HCT116 (cell line): Measurements from ENCODE around the gene CDKN2A. TPM values are rescaled to one million over a fixed set of nuclear protein-coding genes. Genes with fewer than 3 reads are reported as not detected.

Experiments
- ATAC-seq: fragments of 200-7000 bp; cut with Tn5 transposase; 2 replicates; pipeline ENCODE4 v1.9.1; 2020; ENCODE audit warnings: mild to moderate bottlenecking, moderate library complexity
- BruUV-seq: library from RNA; stranded (reverse); fragments of 400-500 nt; replicated peaks from 2 replicates; lab custom pipeline; 2021; lab: Mats Ljungman, UMichigan
- CTCF ChIA-PET: fragments of 300-600 bp; sonication (Branson Sonifier 250); formaldehyde crosslinking; loops from one replicate; lab custom pipeline; 2021; ENCODE audit warnings: antibody characterized with exemption; lab: Charles Lee
- POLR2A ChIA-PET: fragments of 300-600, 350-600 bp; sonication (Branson Sonifier 250); formaldehyde crosslinking; loops from one replicate; lab custom pipeline; 2021; ENCODE audit warnings: antibody characterized with exemption; lab: Charles Lee
- RAD21 ChIA-PET, 2 experiments: fragments of 300-600 bp; sonication (Branson Sonifier 250); formaldehyde crosslinking; loops; one replicate each; lab custom pipeline; 2023; ENCODE audit warnings: low total read pairs in 2 of 2; ENCODE audit not compliant: uncharacterized antibody in 2 of 2, unreplicated experiment in 2 of 2, low non-redundant PET in 1 of 2; lab: Charles Lee
- DNase-seq: peaks from one replicate; pipeline ENCODE4 v3.0.0-alpha.2; 2010; ENCODE audit warnings: low read depth, low spot score
- H2AFZ ChIP-seq: fragments of 200-600 bp; shearing (Covaris generic), sonication (generic); 2 replicates; pipeline ENCODE4 v1.6.1; 2017; ENCODE audit warnings: low read depth, mixed run types, mixed read lengths, antibody characterized with exemption, low read length; ENCODE audit not compliant: poor library complexity, severe bottlenecking
- H3K27ac ChIP-seq: 2 replicates; pipeline ENCODE4 v1.5.1; 2012; ENCODE audit warnings: low read depth, low read length
- H3K27me3 ChIP-seq: fragments of 200-600 bp; sonication (generic); 2 replicates; pipeline ENCODE4 v1.6.1; 2016; ENCODE audit warnings: mixed run types, low read length, mixed read lengths; ENCODE audit not compliant: insufficient read depth
- H3K36me3 ChIP-seq, 2 experiments: fragments of 200-500 bp in 1 of 2; fragments of 200-600 bp in 1 of 2; sonication (Bioruptor generic) in 1 of 2; sonication (generic) in 1 of 2; 2 replicates each; pipeline versions ENCODE4 v1.5.1 to v1.6.1; 2014 to 2016; ENCODE audit warnings: low read length in 2 of 2, inconsistent platforms in 1 of 2, mixed read lengths in 1 of 2, mixed run types in 1 of 2; ENCODE audit not compliant: insufficient read depth in 2 of 2, control insufficient read depth in 1 of 2
- H3K4me1 ChIP-seq, 2 experiments: fragments of 200-600 bp in 1 of 2; sonication (generic) in 1 of 2; 2 replicates each; pipeline versions ENCODE4 v1.5.1 to v1.6.1; 2012 to 2017; ENCODE audit warnings: low read length in 2 of 2, inconsistent platforms in 1 of 2, mild to moderate bottlenecking in 1 of 2, mixed read lengths in 1 of 2, mixed run types in 1 of 2, moderate library complexity in 1 of 2; ENCODE audit not compliant: insufficient read depth in 2 of 2, control insufficient read depth in 1 of 2
- H3K4me2 ChIP-seq: fragments of 200-600 bp; sonication (generic); 2 replicates; pipeline ENCODE4 v1.6.1; 2017; ENCODE audit warnings: mixed run types, low read length, mixed read lengths
- H3K4me3 ChIP-seq, 2 experiments: fragments of 200-600 bp in 1 of 2; sonication (generic) in 1 of 2; replicated peaks in 1 of 2; 2 replicates each; pipeline ENCODE4 v1.5.1; 2011 to 2016; ENCODE audit warnings: low read length in 2 of 2, control low read depth in 1 of 2, low read depth in 1 of 2, mild to moderate bottlenecking in 1 of 2, mixed read lengths in 1 of 2, mixed run types in 1 of 2
- H3K79me2 ChIP-seq: fragments of 200-600 bp; sonication (generic); 2 replicates; pipeline ENCODE4 v1.6.1; 2017; ENCODE audit warnings: mild to moderate bottlenecking, mixed run types, low read length, moderate library complexity, mixed read lengths; ENCODE audit not compliant: insufficient read depth
- H3K9ac ChIP-seq: fragments of 200-600 bp; sonication (generic); 2 replicates; pipeline ENCODE4 v1.6.1; 2016; ENCODE audit warnings: low read length, mixed read lengths
- H3K9me2 ChIP-seq: fragments of 200-600 bp; sonication (generic), shearing (Covaris generic); 2 replicates; pipeline ENCODE4 v1.6.1; 2017; ENCODE audit warnings: mixed run types, mild to moderate bottlenecking, moderate library complexity; ENCODE audit not compliant: insufficient read depth
- H3K9me3 ChIP-seq, 2 experiments: fragments of 200-500 bp in 1 of 2; fragments of 200-600 bp in 1 of 2; sonication (Bioruptor generic) in 1 of 2; sonication (generic) in 1 of 2; 2 replicates each; pipeline ENCODE4 v1.6.1; 2014 to 2017; ENCODE audit warnings: low read length in 2 of 2, mixed read lengths in 2 of 2, inconsistent platforms in 1 of 2, low read depth in 1 of 2, mild to moderate bottlenecking in 1 of 2, mixed run types in 1 of 2, moderate library complexity in 1 of 2; ENCODE audit not compliant: control insufficient read depth in 1 of 2, insufficient read depth in 1 of 2
- H4K20me1 ChIP-seq: fragments of 200-600 bp; sonication (generic), shearing (Covaris generic); 2 replicates; pipeline ENCODE4 v1.6.1; 2017; ENCODE audit warnings: mixed run types, mild to moderate bottlenecking, moderate library complexity; ENCODE audit not compliant: insufficient read depth
- CEBPB ChIP-seq: IDR thresholded peaks from 2 replicates; pipeline ENCODE4 v1.6.1; 2012; ENCODE audit warnings: low read depth
- CTCF ChIP-seq, 3 experiments: fragments of 200-600 bp in 1 of 3; sonication (generic) in 1 of 3; IDR thresholded peaks in 2 of 3; conservative IDR thresholded peaks in 1 of 3; 2 replicates each; pipeline ENCODE4 v1.5.1; 2012 to 2017; ENCODE audit warnings: low read depth in 2 of 3, low read length in 2 of 3, antibody characterized with exemption in 1 of 3, borderline replicate concordance in 1 of 3, control low read depth in 1 of 3, mild to moderate bottlenecking in 1 of 3, mixed read lengths in 1 of 3, mixed run types in 1 of 3, moderate library complexity in 1 of 3; ENCODE audit not compliant: insufficient read depth in 1 of 3
- ELF1 ChIP-seq: IDR thresholded peaks from 2 replicates; pipeline ENCODE4 v1.6.1; 2012; ENCODE audit warnings: low read depth, borderline replicate concordance
- EZH2phosphoT487 ChIP-seq: fragments of 200-600 bp; IDR thresholded peaks from 2 replicates; pipeline ENCODE4 v1.6.1; 2018; ENCODE audit warnings: antibody characterized with exemption, borderline replicate concordance
- FOSL1 ChIP-seq: IDR thresholded peaks from 2 replicates; pipeline ENCODE4 v1.6.1; 2012; ENCODE audit warnings: low read depth
- JUND ChIP-seq: IDR thresholded peaks from 2 replicates; pipeline ENCODE4 v1.6.1; 2012
- MAX ChIP-seq: IDR thresholded peaks from 2 replicates; pipeline ENCODE4 v1.6.1; 2012
- POLR2A ChIP-seq: IDR thresholded peaks from 2 replicates; pipeline ENCODE4 v1.7.0; 2011; ENCODE audit warnings: borderline replicate concordance; ENCODE audit not compliant: insufficient read depth, insufficient read length; ENCODE audit errors: extremely low read depth
- POLR2AphosphoS5 ChIP-seq: IDR thresholded peaks from 2 replicates; pipeline ENCODE4 v1.6.1; 2011; ENCODE audit warnings: mild to moderate bottlenecking, low read depth, low read length, moderate library complexity
- RAD21 ChIP-seq: IDR thresholded peaks from 2 replicates; pipeline ENCODE4 v1.6.1; 2012; ENCODE audit warnings: low read depth, mild to moderate bottlenecking
- REST ChIP-seq: IDR thresholded peaks from 2 replicates; pipeline ENCODE4 v1.6.1; 2012; ENCODE audit warnings: low read depth
- SIN3A ChIP-seq: IDR thresholded peaks from 2 replicates; pipeline ENCODE4 v1.6.1; 2012; ENCODE audit warnings: low read depth
- SP1 ChIP-seq: IDR thresholded peaks from 2 replicates; pipeline ENCODE4 v1.6.1; 2012; ENCODE audit warnings: low read depth
- SRF ChIP-seq: IDR thresholded peaks from 2 replicates; pipeline ENCODE4 v1.6.1; 2012; ENCODE audit warnings: low read depth
- TCF7L2 ChIP-seq: IDR thresholded peaks from 2 replicates; pipeline ENCODE4 v1.7.0; 2011; ENCODE audit warnings: borderline replicate concordance, inconsistent platforms; ENCODE audit not compliant: insufficient read depth, insufficient read length; ENCODE audit errors: extremely low read depth
- ZBTB33 ChIP-seq: IDR thresholded peaks from 2 replicates; pipeline ENCODE4 v1.6.1; 2011; ENCODE audit warnings: mild to moderate bottlenecking, low read length, moderate library complexity; ENCODE audit not compliant: insufficient replicate concordance; ENCODE audit errors: extremely low read depth
- ZNF274 ChIP-seq: fragments of 200-500 bp; sonication (Bioruptor generic); IDR thresholded peaks from 2 replicates; pipeline ENCODE4 v1.6.1; 2014; ENCODE audit warnings: mild to moderate bottlenecking, low read depth, low read length, inconsistent platforms
- intact Hi-C: fragments of 100-400 bp; cut with micrococcal nuclease; formaldehyde crosslinking; loops from 2 replicates; pipeline ENCODE4 v1.10.0; 2022
- total RNA-seq: library from RNA; stranded (reverse); gene quantifications from one replicate; pipeline ENCODE4 v1.2.1, GENCODE V29; 2021; ENCODE audit not compliant: unreplicated experiment

The CDKN2A gene
- total RNA-seq, 1 experiment from 2014 or later, result 89.7 TPM

GRCh38 chr9:21923694-21924093, 70.5 kb downstream of the CDKN2A start:
- intact Hi-C loops, result no loop called here
- no peak for TF ChIP-seq TCF7L2
- no peak for TF ChIP-seq ZNF274
- TF ChIP-seq ELF1, result no peak
- TF ChIP-seq SP1, result no peak
- no peak for TF ChIP-seq SIN3A
- TF ChIP-seq REST, result no peak
- no peak for TF ChIP-seq POLR2AphosphoS5
- no peak for TF ChIP-seq CEBPB
- TF ChIP-seq CTCF (IDR thresholded peaks at IDR 0.05 in 2 of 3, conservative IDR thresholded peaks at IDR 0.05 in 1 of 3; ENCODE audit: borderline replicate concordance in 1 of 3, insufficient read depth in 1 of 3, low read depth in 2 of 3, low read length in 2 of 3), result no peak
- no peak for TF ChIP-seq POLR2A
- no peak for TF ChIP-seq ZBTB33
- TF ChIP-seq SRF, result no peak
- TF ChIP-seq RAD21, result no peak
- no peak for TF ChIP-seq JUND
- TF ChIP-seq FOSL1, result no peak
- TF ChIP-seq MAX, result no peak
- TF ChIP-seq EZH2phosphoT487, result no peak
- H3K79me2 ChIP-seq, result no peaks in the 10 kb centered on the region
- H3K4me1 ChIP-seq, result peaks cover 15 to 17% of the 10 kb centered on the region in 2 experiments; a peak in 3 of 4 replicates
- no peaks in the 10 kb centered on the region for H3K9me2 ChIP-seq
- H3K27ac ChIP-seq, result no peak overlapping the region
- no peak overlapping the region for H2AFZ ChIP-seq
- H3K9me3 ChIP-seq, result no peaks in the 10 kb centered on the region
- no peaks in the 10 kb centered on the region for H4K20me1 ChIP-seq
- no peak overlapping the region for H3K4me2 ChIP-seq
- H3K36me3 ChIP-seq, result no peaks in the 10 kb centered on the region
- H3K9ac ChIP-seq, result no peak overlapping the region
- RAD21 ChIA-PET, result no interaction called here
- POLR2A ChIA-PET, result no interaction called here
- ATAC-seq (no peak), DNase-seq (no peak)
- CTCF ChIA-PET, result no interaction called here
- H3K4me3 ChIP-seq, result no peak overlapping the region
- no peaks in the 10 kb centered on the region for H3K27me3 ChIP-seq
- no TSS peak for BruUV-seq
